Neutrophil (primary cell): ENCODE measurements around the gene HBZ.
"Not testable (repeated sequence)": the region's sequence is repeated elsewhere in the genome, so short reads cannot be mapped to it uniquely, and the experiment has no call there.

ENCODE experiments used
- H3K27ac ChIP-seq: fragments of 200-600 bp; sonication (generic); 2 replicates; pipeline ENCODE4 v1.5.1; 2016; ENCODE audit warnings: mild to moderate bottlenecking, moderate library complexity
- H3K27me3 ChIP-seq: fragments of 200-600 bp; sonication (generic); 2 replicates; pipeline ENCODE4 v1.6.0; 2016; ENCODE audit warnings: mild to moderate bottlenecking
- H3K36me3 ChIP-seq: fragments of 200-600 bp; sonication (generic); 2 replicates; pipeline ENCODE4 v1.5.1; 2017
- H3K4me1 ChIP-seq, 2 experiments: fragments of 200-600 bp in 1 of 2; sonication (generic) in 1 of 2; 1 replicate in 1 of 2; 2 replicates in 1 of 2; pipeline versions ENCODE4 v1.5.1 to v1.6.1; 2013 to 2016; ENCODE audit warnings: low read depth in 1 of 2, low read length in 1 of 2, mild to moderate bottlenecking in 1 of 2, moderate library complexity in 1 of 2; ENCODE audit not compliant: control insufficient read depth in 1 of 2, insufficient read depth in 1 of 2
- H3K4me3 ChIP-seq, 2 experiments: fragments of 200-600 bp in 1 of 2; sonication (generic) in 1 of 2; 1 replicate in 1 of 2; 2 replicates in 1 of 2; pipeline ENCODE4 v1.5.1; 2013 to 2016; ENCODE audit warnings: low read depth in 1 of 2, low read length in 1 of 2, mild to moderate bottlenecking in 1 of 2, moderate library complexity in 1 of 2
- H3K9me3 ChIP-seq: fragments of 200-600 bp; sonication (generic); 2 replicates; pipeline ENCODE4 v1.5.1; 2016
- TF ChIP-seq, protein P1 (sequence below): fragments of 200-600 bp; sonication (generic); IDR thresholded peaks from 2 replicates; pipeline ENCODE4 v1.5.1; 2016; ENCODE audit warnings: antibody characterized with exemption

HBZ gene

DNA sequence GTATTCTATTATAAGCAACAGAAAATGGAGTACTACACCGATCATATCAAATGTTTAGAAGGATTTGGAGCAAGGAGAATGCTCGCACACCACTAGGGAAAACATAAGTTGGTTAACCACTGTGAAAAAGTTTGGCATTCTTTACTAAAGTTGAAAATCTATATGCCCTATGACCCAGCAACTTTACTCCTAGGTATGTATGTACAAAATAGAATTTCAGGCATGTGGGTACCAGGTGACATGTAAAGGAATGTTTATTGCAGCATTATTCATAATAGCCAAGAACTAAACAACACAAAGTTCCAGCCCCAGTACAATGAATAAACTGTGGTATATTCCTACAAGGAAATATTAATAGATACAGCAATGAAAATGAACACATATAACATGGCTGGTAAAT is 5.8 kb upstream of the HBZ start:
- Histone ChIP-seq H3K9me3 (no peaks in the 10 kb centered on the region), H3K4me1 (no peaks in the 10 kb centered on the region), H3K4me3 (no peak overlapping the region), H3K27me3 (peaks cover 67% of the 10 kb centered on the region), H3K27ac (no peak overlapping the region), H3K36me3 (no peaks in the 10 kb centered on the region)
- TF ChIP-seq, protein P1, sequence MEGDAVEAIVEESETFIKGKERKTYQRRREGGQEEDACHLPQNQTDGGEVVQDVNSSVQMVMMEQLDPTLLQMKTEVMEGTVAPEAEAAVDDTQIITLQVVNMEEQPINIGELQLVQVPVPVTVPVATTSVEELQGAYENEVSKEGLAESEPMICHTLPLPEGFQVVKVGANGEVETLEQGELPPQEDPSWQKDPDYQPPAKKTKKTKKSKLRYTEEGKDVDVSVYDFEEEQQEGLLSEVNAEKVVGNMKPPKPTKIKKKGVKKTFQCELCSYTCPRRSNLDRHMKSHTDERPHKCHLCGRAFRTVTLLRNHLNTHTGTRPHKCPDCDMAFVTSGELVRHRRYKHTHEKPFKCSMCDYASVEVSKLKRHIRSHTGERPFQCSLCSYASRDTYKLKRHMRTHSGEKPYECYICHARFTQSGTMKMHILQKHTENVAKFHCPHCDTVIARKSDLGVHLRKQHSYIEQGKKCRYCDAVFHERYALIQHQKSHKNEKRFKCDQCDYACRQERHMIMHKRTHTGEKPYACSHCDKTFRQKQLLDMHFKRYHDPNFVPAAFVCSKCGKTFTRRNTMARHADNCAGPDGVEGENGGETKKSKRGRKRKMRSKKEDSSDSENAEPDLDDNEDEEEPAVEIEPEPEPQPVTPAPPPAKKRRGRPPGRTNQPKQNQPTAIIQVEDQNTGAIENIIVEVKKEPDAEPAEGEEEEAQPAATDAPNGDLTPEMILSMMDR, result no peak

DNA sequence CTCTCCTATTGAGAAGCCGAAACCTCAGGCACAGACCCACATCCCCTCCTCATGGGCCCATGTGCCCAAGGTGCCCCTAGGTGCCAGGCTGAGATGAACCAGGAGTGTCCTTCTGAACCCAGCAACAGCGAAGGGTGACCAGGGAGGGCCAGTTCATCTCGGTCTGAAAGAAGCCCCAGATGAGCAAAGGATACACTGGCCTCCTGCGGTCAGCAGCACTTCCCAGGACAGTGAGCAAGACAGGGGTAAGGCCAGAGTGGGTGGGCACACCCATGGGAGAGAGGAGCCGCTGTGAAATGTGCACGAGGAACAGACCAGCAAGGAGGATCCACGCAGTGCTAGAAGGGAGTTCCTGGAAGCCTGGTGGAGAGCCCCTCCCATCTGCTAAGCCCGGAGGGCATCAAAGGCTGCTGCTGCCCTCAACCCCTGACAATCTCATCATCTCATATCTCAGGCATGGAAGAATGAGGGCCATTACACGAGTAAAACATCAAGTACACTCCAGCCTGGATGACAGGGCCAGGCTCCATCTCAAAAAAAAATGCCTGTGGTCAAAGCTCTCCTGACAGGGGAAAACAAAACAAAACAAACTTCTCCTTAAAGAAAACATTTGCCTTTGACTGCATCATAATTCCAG is 3.3 kb upstream of the HBZ start:
- Histone ChIP-seq H3K4me1 (peaks cover 0 to under 1% of the 10 kb centered on the region in 2 experiments), H3K9me3 (no peaks in the 10 kb centered on the region), H3K27me3 (peaks cover 72% of the 10 kb centered on the region), H3K4me3 (no peak overlapping the region), H3K36me3 (no peaks in the 10 kb centered on the region), H3K27ac (no peak overlapping the region)
- TF ChIP-seq, protein P1, result no peak

DNA sequence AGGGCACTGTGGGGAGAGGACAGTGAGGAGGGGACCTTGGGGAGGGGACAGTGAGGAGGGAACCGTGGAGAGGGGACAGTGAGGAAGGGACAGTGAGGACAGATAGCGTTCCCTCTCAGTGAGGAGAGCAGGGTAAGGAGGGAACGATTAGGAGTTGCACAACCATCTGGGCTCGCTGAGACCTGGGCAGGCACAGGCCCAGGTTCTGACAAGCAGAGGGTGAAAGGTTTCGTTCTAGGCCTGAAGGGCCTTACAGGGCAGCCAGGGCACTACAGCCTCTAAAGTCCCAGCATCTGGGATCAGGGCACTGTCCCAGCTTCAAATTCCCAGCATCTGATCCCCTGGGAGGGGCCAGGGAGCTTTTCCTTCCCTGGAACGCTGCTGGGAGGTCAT is 681 bp downstream of the HBZ start:
- H3K27me3 ChIP-seq, result peaks cover 89% of the 10 kb centered on the region
- not testable (repeated sequence) for H3K9me3 ChIP-seq, H3K36me3 ChIP-seq, H3K4me1 ChIP-seq, H3K27ac ChIP-seq, H3K4me3 ChIP-seq

DNA sequence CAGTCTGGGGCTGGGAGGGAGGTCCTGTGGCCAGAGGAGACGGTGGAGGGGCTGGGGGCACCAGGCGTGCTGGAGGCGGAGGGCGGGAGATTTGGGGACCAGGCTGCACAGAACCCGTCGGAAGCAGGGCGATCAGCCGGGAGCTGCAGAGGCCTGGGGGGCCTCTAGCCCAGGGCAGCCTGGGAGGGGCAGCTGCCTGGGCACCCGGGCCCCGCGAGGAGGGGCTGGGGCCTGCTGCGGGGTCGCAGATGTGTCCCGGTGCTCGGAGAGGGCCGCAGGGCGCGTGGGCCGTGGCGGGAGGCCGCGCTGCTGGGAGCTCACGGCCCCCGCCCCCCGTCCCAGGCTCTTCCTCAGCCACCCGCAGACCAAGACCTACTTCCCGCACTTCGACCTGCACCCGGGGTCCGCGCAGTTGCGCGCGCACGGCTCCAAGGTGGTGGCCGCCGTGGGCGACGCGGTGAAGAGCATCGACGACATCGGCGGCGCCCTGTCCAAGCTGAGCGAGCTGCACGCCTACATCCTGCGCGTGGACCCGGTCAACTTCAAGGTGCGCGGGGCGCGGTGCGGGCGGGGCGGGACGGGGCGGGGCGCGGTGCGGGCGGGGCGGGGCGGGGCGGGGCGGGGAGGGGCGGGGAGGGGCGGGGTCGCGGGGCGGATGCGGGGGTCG is 1.2 kb downstream of the HBZ start:
- not testable (repeated sequence) for H3K4me1 ChIP-seq, H3K9me3 ChIP-seq

DNA sequence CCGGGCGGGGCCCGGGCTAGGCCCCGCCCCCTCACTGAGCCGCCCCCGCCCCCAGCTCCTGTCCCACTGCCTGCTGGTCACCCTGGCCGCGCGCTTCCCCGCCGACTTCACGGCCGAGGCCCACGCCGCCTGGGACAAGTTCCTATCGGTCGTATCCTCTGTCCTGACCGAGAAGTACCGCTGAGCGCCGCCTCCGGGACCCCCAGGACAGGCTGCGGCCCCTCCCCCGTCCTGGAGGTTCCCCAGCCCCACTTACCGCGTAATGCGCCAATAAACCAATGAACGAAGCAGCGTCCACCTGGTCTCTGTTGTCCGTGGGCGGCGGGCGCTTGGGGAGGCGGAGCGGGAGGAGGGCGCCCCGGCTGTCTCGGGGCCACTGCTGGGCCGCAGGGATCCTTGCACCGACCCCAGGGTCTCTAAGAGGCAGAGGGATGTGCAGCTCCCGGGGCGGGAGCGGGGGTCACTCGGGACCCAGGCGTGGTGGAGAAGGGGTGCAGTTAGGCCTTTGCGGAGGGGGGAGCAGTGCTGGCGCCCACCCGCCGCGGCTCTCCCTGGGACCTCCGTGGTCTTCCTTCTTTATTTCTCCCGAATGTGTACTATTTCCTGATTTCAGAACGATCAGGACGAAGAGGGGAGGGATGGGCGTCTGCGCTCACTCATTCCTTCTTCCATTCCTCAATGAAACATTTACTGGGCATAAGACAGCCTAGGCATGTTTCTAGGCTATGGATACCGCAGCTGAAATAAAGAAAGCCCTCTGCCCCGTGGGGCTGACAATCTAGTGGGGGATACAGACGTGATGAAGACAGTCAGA is 2.0 kb downstream of the HBZ start:
- H3K4me1 ChIP-seq, result peaks cover 7 to 8% of the 10 kb centered on the region in 2 experiments
- H3K27ac ChIP-seq, result no peak overlapping the region
- H3K9me3 ChIP-seq, result no peaks in the 10 kb centered on the region
- no peaks in the 10 kb centered on the region for H3K36me3 ChIP-seq
- TF ChIP-seq, protein P1, result no peak
- H3K27me3 ChIP-seq, result peaks cover 86% of the 10 kb centered on the region
- H3K4me3 ChIP-seq, result peak overlapping the region in 1 of 2 experiments; percentile 34

More for the DNA sequence above, 1.2 kb downstream of the HBZ start:
- H3K27ac ChIP-seq, H3K4me3 ChIP-seq, H3K36me3 ChIP-seq: not testable (repeated sequence)
- peaks cover 88% of the 10 kb centered on the region for H3K27me3 ChIP-seq

DNA sequence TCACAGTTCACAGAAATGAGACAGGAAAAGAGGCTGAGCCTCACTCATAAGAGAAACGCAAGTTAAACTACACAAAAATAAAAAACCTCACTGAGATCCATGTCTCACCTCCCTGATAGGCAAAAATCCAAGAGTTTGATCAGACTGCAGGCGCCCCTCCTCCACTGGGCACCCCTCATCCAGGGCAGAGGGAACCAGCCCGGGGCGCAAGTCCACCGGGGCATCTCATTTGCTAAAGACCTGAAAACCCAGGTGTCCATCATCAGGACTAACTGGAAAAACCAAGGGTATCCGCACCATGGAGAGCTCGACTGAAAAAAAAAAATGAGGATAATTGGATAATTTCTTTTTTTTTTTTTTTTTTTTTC is 2.6 kb downstream of the HBZ start:
- peaks cover 84% of the 10 kb centered on the region for H3K27me3 ChIP-seq
- TF ChIP-seq, protein P1, result no peak
- no peaks in the 10 kb centered on the region for H3K36me3 ChIP-seq
- H3K4me3 ChIP-seq, result peak overlapping the region in 1 of 2 experiments; percentile 34
- no peaks in the 10 kb centered on the region for H3K9me3 ChIP-seq
- no peak overlapping the region for H3K27ac ChIP-seq
- H3K4me1 ChIP-seq, result peaks cover 7 to 8% of the 10 kb centered on the region in 2 experiments
